ENCODE measurements around the gene GCHFR. TPM values are rescaled to one million over a fixed set of nuclear protein-coding genes. Genes with fewer than 3 reads are reported as not detected.

The GCHFR gene
- total and polyA plus RNA-seq, 10 of the 15 experiments (the other 5 are each of a cell fraction or from before 2014, with no cell fraction given), result 10.5 to 94.0 (median 35.3) TPM

GRCh38 chr15:40785164-40785563, 21.3 kb downstream of the GCHFR start:
- FAIRE-seq (no peak), DNase-seq (ENCODE audit: low read depth, low spot score) (no peak), ATAC-seq (no peak)
- in situ Hi-C loops (cut with MboI) (loop anchor here (5.0 kb wide), 1 partner anchor 268 kb away; no protein-coding TSS in a partner anchor), intact Hi-C loops (cut with micrococcal nuclease; ENCODE audit: unreplicated experiment) (no loop called here)
- Histone ChIP-seq H3K9me3 (replicated peaks; ENCODE audit: control insufficient read depth, insufficient read depth, low read length) (no peaks in the 10 kb centered on the region), H2AFZ (ENCODE audit: control insufficient read depth, low read depth, low read length) (no peak overlapping the region), H3K9ac (ENCODE audit: control insufficient read depth, insufficient read depth, low read length) (no peak overlapping the region), H3K4me1 (ENCODE audit: control insufficient read depth, insufficient read depth, low read length) (peaks cover 9% of the 10 kb centered on the region), H3K79me2 (ENCODE audit: control insufficient read depth, insufficient read depth, low read length) (peaks cover 5% of the 10 kb centered on the region), H3K36me3 (ENCODE audit: control insufficient read depth in 2 of 2, insufficient read depth in 2 of 2, low read length in 1 of 2) (peaks cover 0 to 7% of the 10 kb centered on the region in 2 experiments; a peak in 2 of 4 replicates), H3K4me3 (no peak overlapping the region), H3K27me3 (replicated peaks in 1 of 2; ENCODE audit: control insufficient read depth in 2 of 2, insufficient read depth in 2 of 2, low read length in 1 of 2) (no peaks in the 10 kb centered on the region), H4K20me1 (ENCODE audit: control insufficient read depth, insufficient read depth) (no peaks in the 10 kb centered on the region), H3K4me2 (ENCODE audit: control insufficient read depth, insufficient read depth) (no peak overlapping the region), H3K27ac (ENCODE audit: control insufficient read depth, insufficient read depth) (no peak overlapping the region)
- BruUV-seq (replicated peaks), result no TSS peak
- RAD21 ChIA-PET (ENCODE audit: unreplicated experiment), result interaction anchor here (0.8 to 2.9 kb wide), 8 partner anchors 24 to 196 kb away, joined by 3 to 12 read pairs (median 3); partner anchors contain the start of gene VPS18
- SMC1A ChIA-PET (ENCODE audit: uncharacterized antibody, unreplicated experiment), result interaction anchor here (0.7 to 4.0 kb wide), 15 partner anchors 14 to 265 kb away, joined by 3 to 27 read pairs (median 3); partner anchors contain the start of genes GCHFR, RPUSD2 and VPS18
- POLR2A ChIA-PET, result interaction anchor here (1.7 kb wide), 1 partner anchor 84 kb away, joined by 4 read pairs; no protein-coding TSS in a partner anchor
- no peak for TF ChIP-seq ZBTB33 (IDR thresholded peaks at IDR 0.05)
- TF ChIP-seq RUNX3 (IDR thresholded peaks at IDR 0.05; ENCODE audit: low read length), result no peak
- no peak for TF ChIP-seq PAX8 (IDR thresholded peaks at IDR 0.05)
- TF ChIP-seq SIX5 (IDR thresholded peaks at IDR 0.05; ENCODE audit: low read depth, low read length, severe bottlenecking), result no peak
- TF ChIP-seq CHD4 (IDR thresholded peaks at IDR 0.05), result no peak
- no peak for TF ChIP-seq SREBF1 (IDR thresholded peaks at IDR 0.05; ENCODE audit: low read length)
- no peak for TF ChIP-seq ETV6 (conservative IDR thresholded peaks at IDR 0.05 in 1 of 2, IDR thresholded peaks at IDR 0.05 in 1 of 2; ENCODE audit: borderline replicate concordance in 1 of 2, low read depth in 1 of 2)
- TF ChIP-seq, protein P1, sequence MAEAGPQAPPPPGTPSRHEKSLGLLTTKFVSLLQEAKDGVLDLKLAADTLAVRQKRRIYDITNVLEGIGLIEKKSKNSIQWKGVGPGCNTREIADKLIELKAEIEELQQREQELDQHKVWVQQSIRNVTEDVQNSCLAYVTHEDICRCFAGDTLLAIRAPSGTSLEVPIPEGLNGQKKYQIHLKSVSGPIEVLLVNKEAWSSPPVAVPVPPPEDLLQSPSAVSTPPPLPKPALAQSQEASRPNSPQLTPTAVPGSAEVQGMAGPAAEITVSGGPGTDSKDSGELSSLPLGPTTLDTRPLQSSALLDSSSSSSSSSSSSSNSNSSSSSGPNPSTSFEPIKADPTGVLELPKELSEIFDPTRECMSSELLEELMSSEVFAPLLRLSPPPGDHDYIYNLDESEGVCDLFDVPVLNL (IDR thresholded peaks at IDR 0.05; ENCODE audit: low read depth, low read length), result no peak
- no peak for TF ChIP-seq GATAD2B (conservative IDR thresholded peaks at IDR 0.05; ENCODE audit: low read depth)
- TF ChIP-seq KDM1A (IDR thresholded peaks at IDR 0.05; ENCODE audit: borderline replicate concordance), result no peak
- no peak for TF ChIP-seq SMC3 (IDR thresholded peaks at IDR 0.05; ENCODE audit: borderline replicate concordance, low read length)
- no peak for TF ChIP-seq POLR2AphosphoS5 (IDR thresholded peaks at IDR 0.05; ENCODE audit: low read length)
- CTCF ChIA-PET, result interaction anchor here (0.7 to 6.6 kb wide), 18 partner anchors 15 to 400 kb away, joined by 3 to 45 read pairs (median 4); partner anchors contain the start of genes C15orf62 and VPS18
- 95% methylated on average over 3 of the region's 3 CpGs for WGBS (ENCODE audit: insufficient coverage, insufficient replicate concordance, low lambda C conversion rate, missing lambda C conversion rate)
